Smooth muscle cell of the brain vasculature (primary cell): ENCODE data around the gene ARRB1.
"Not testable (repeated sequence)": the region's sequence is repeated elsewhere in the genome, so short reads cannot be mapped to it uniquely, and the experiment has no call there.

Source experiments
- DNase-seq: peaks from one replicate; pipeline ENCODE4 v3.0.0-alpha.2; 2012; ENCODE audit warnings: low read depth, low spot score

The ARRB1 gene

GRCh38 chr11:75371949-75372876, 20.8 kb upstream of the ARRB1 start:
- DNase-seq, result no peak

- DNase-seq, result no peak
Measured at GRCh38 chr11:75369560-75370255, 18.2 kb upstream of the ARRB1 start.

- not testable (repeated sequence) for DNase-seq
Measured at GRCh38 chr11:75366826-75367225, 15.4 kb upstream of the ARRB1 start.

GRCh38 chr11:75365711-75366181, 14.3 kb upstream of the ARRB1 start:
- no peak for DNase-seq

- DNase-seq, result not testable (repeated sequence)
Measured at GRCh38 chr11:75362285-75362684, 10.8 kb upstream of the ARRB1 start.

GRCh38 chr11:75356613-75357012, 5.2 kb upstream of the ARRB1 start:
- no peak for DNase-seq

- no peak for DNase-seq
Measured at GRCh38 chr11:75355051-75355450, 3.6 kb upstream of the ARRB1 start.

- DNase-seq, result no peak
Measured at GRCh38 chr11:75352588-75353206, 1.2 kb upstream of the ARRB1 start.

GRCh38 chr11:75351791-75352587, 528 bp upstream of the ARRB1 start:
- DNase-seq, result no peak

GRCh38 chr11:75350743-75351540, 519 bp downstream of the ARRB1 start:
- no peak for DNase-seq

- no peak for DNase-seq
Measured at GRCh38 chr11:75350122-75350742, 1.2 kb downstream of the ARRB1 start.

- no peak for DNase-seq
Measured at GRCh38 chr11:75349521-75350116, 1.8 kb downstream of the ARRB1 start.

- DNase-seq, result no peak
Measured at GRCh38 chr11:75347781-75348566, 3.5 kb downstream of the ARRB1 start.

- DNase-seq, result no peak
Measured at GRCh38 chr11:75346912-75347647, 4.4 kb downstream of the ARRB1 start.

- no peak for DNase-seq
Measured at GRCh38 chr11:75346296-75346695, 5.2 kb downstream of the ARRB1 start.

- no peak for DNase-seq
Measured at GRCh38 chr11:75345455-75346160, 5.9 kb downstream of the ARRB1 start.

- no peak for DNase-seq
Measured at GRCh38 chr11:75344761-75345454, 6.6 kb downstream of the ARRB1 start.
